Liver (tissue), 9 donors: Measurements from ENCODE around the gene RPL7A. TPM values are rescaled to one million over a fixed set of nuclear protein-coding genes. Genes with fewer than 3 reads are reported as not detected.
"Not testable (repeated sequence)": the region's sequence is repeated elsewhere in the genome, so short reads cannot be mapped to it uniquely, and the experiment has no call there.

Source experiments
- DNase-seq: peaks from one replicate; pipeline ENCODE4 v3.0.0-alpha.2; 2017; ENCODE audit warnings: low spot score
- H3K27ac ChIP-seq, 2 donors: one replicate each; pipeline ENCODE4 v1.7.0; 2013; ENCODE audit warnings: inconsistent platforms in 2 of 2, low read length in 2 of 2, control low read depth in 1 of 2, low read depth in 1 of 2, mild to moderate bottlenecking in 1 of 2
- H3K27me3 ChIP-seq, 4 donors: one replicate each; pipeline versions ENCODE4 v1.6.1 to v1.7.0; 2013; ENCODE audit warnings: low read length in 3 of 4, inconsistent platforms in 1 of 4, mild to moderate bottlenecking in 1 of 4, moderate library complexity in 1 of 4; ENCODE audit not compliant: control insufficient read depth in 4 of 4, insufficient read depth in 4 of 4
- H3K36me3 ChIP-seq, 4 donors: one replicate each; pipeline versions ENCODE4 v1.6.1 to v1.7.0; 2013; ENCODE audit warnings: low read length in 3 of 4, mild to moderate bottlenecking in 3 of 4, low read depth in 1 of 4, moderate library complexity in 1 of 4; ENCODE audit not compliant: control insufficient read depth in 4 of 4, insufficient read depth in 3 of 4
- H3K4me1 ChIP-seq, 4 donors: one replicate each; pipeline versions ENCODE4 v1.6.1 to v1.7.0; 2013; ENCODE audit warnings: low read length in 3 of 4, mild to moderate bottlenecking in 3 of 4, moderate library complexity in 1 of 4; ENCODE audit not compliant: control insufficient read depth in 4 of 4, insufficient read depth in 4 of 4
- H3K4me3 ChIP-seq, 3 donors: one replicate each; pipeline versions ENCODE4 v1.6.1 to v1.7.0; 2013; ENCODE audit warnings: low read length in 3 of 3, control low read depth in 1 of 3, low read depth in 1 of 3, mild to moderate bottlenecking in 1 of 3
- H3K9ac ChIP-seq, 2 donors: one replicate each; pipeline ENCODE4 v1.7.0; 2013; ENCODE audit warnings: low read length in 2 of 2, mild to moderate bottlenecking in 2 of 2, moderate library complexity in 2 of 2, control low read depth in 1 of 2, low read depth in 1 of 2
- H3K9me3 ChIP-seq, 4 donors: one replicate each; pipeline versions ENCODE4 v1.6.1 to v1.7.0; 2013; ENCODE audit warnings: low read length in 3 of 4; ENCODE audit not compliant: control insufficient read depth in 4 of 4
- CTCF ChIP-seq: fragments of 150-350 bp; IDR thresholded peaks from 2 replicates; pipeline ENCODE4 v1.5.1; 2017; ENCODE audit warnings: improper control_type of control experiment, low read depth, low read length; ENCODE audit not compliant: missing input control
- EGR1 ChIP-seq, 2 donors: IDR thresholded peaks; 2 replicates each; pipeline ENCODE4 v1.6.1; 2016 to 2018; ENCODE audit warnings: antibody characterized with exemption in 2 of 2, low read depth in 2 of 2
- FOXA1 ChIP-seq: IDR thresholded peaks from 2 replicates; pipeline ENCODE4 v1.6.1; 2016; ENCODE audit warnings: antibody characterized with exemption
- FOXA2 ChIP-seq: IDR thresholded peaks from 2 replicates; pipeline ENCODE4 v1.6.1; 2016; ENCODE audit warnings: antibody characterized with exemption
- GABPA ChIP-seq, 2 donors: IDR thresholded peaks in 1 of 2; conservative IDR thresholded peaks in 1 of 2; 2 replicates each; pipeline ENCODE4 v1.6.1; 2016; ENCODE audit warnings: antibody characterized with exemption in 2 of 2, mild to moderate bottlenecking in 1 of 2, moderate library complexity in 1 of 2
- HNF4A ChIP-seq, 2 donors: conservative IDR thresholded peaks; 2 replicates each; pipeline ENCODE4 v1.6.1; 2016; ENCODE audit warnings: antibody characterized with exemption in 2 of 2, mild to moderate bottlenecking in 2 of 2
- HNF4G ChIP-seq: IDR thresholded peaks from 2 replicates; pipeline ENCODE4 v1.6.1; 2016; ENCODE audit warnings: antibody characterized with exemption
- JUND ChIP-seq, 2 donors: IDR thresholded peaks; 2 replicates each; pipeline ENCODE4 v1.6.1; 2016; ENCODE audit warnings: antibody characterized with exemption in 2 of 2
- RAD21 ChIP-seq, 2 donors: IDR thresholded peaks; 2 replicates each; pipeline ENCODE4 v1.6.1; 2016; ENCODE audit warnings: antibody characterized with exemption in 2 of 2, mild to moderate bottlenecking in 2 of 2
- RXRA ChIP-seq, 2 donors: IDR thresholded peaks; 2 replicates each; pipeline ENCODE4 v1.6.1; 2017 to 2018; ENCODE audit warnings: antibody characterized with exemption in 2 of 2, mild to moderate bottlenecking in 1 of 2
- SP1 ChIP-seq: IDR thresholded peaks from 2 replicates; pipeline ENCODE4 v1.6.1; 2018; ENCODE audit warnings: antibody characterized with exemption, mild to moderate bottlenecking
- TAF1 ChIP-seq: conservative IDR thresholded peaks from 2 replicates; pipeline ENCODE4 v1.6.1; 2016; ENCODE audit warnings: antibody characterized with exemption, mild to moderate bottlenecking
- YY1 ChIP-seq: IDR thresholded peaks from 2 replicates; pipeline ENCODE4 v1.6.1; 2016; ENCODE audit warnings: antibody characterized with exemption, mild to moderate bottlenecking
- WGBS: extraction: QIAGEN DNeasy Blood & Tissue Kit; methylation state at CpG from one replicate; pipeline ENCODE4 v1.1.7; 2013; 5-methylcytosine and 5-hydroxymethylcytosine counted together
- polyA plus RNA-seq, 2 donors: library from polyadenylated mRNA; stranded (reverse) in 1 of 2; unstranded in 1 of 2; fragments of 200-250 nt in 1 of 2; fragments of >200 nt in 1 of 2; fragmentation: Nextera tagmentation in 1 of 2; extraction: Ambion mirVana in 1 of 2; gene quantifications; one replicate each; pipeline versions ENCODE4 v1.2.1 to v1.2.3, GENCODE V29; 2013 to 2015
- total RNA-seq, 2 donors: library from RNA; depleted of rRNA; stranded (reverse); fragments of >200 nt; gene quantifications; one replicate each; pipeline ENCODE4 v1.2.3, GENCODE V29; 2014
- TF ChIP-seq, protein P1 (sequence below): IDR thresholded peaks from 2 replicates; pipeline ENCODE4 v1.6.1; 2016; ENCODE audit warnings: antibody characterized with exemption
- TF ChIP-seq, protein P2 (sequence below): IDR thresholded peaks from 2 replicates; pipeline ENCODE4 v1.6.1; 2016; ENCODE audit warnings: antibody characterized with exemption
- TF ChIP-seq, protein P3 (sequence below): IDR thresholded peaks from 2 replicates; pipeline ENCODE4 v1.6.1; 2016; ENCODE audit warnings: antibody characterized with exemption, mild to moderate bottlenecking
- donor health status: healthy.
- donor health status: healthy.
- donor health status: healthy.
- donor health status: healthy.
- donor health status: healthy.

RPL7A gene
- total and polyA plus RNA-seq, 4 donors = 215 to 930 (median 704) TPM

DNA sequence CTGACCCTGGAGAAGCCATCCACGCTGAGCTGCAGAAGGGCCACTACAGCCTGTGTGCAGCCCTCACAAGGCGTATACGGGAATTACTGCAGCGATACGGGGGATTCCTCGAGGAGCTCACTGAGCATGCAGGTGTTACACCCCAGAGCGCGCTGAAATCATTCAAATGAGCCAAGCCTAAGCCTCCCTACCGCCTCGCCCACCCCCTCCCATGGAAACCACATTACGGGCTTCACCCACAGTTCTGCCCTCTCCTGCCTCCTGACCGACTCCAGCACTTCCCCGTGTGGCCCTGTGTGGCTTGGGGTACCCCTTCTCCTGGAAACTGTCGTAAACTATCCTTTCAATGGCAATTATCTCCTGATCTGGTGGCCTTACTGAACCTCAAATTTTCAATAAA, 25.3 kb upstream of the RPL7A start:
- TF ChIP-seq RAD21 (IDR thresholded peaks at IDR 0.05) = no peak
- no peak for TF ChIP-seq HNF4A (conservative IDR thresholded peaks at IDR 0.05)

DNA sequence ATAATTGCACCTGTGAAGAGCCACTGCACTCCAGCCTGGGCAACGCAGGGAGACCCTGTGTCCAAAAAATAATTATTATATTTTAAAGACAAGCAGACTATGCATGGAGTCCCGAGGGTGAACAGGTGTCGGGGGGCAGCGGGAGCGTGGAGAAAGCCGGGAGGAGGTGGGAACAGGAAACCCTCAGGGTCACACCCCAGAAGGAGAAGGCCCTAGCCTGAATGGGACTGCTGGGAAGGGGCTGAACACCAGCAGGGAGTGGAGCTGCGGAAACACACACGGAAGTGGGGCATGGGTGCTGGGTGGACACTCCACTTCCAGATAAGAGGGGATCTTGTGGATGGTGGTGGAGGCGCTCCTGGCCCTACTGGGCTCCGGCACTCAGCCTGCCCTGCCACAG, 24.8 kb upstream of the RPL7A start:
- no peaks in the 10 kb centered on the region for H3K36me3 ChIP-seq
- H3K4me3 ChIP-seq = no peak overlapping the region
- 91% methylated on average over 10 of the region's 10 CpGs for WGBS
- H3K27me3 ChIP-seq = no peaks in the 10 kb centered on the region
- no peaks in the 10 kb centered on the region for H3K9me3 ChIP-seq
- H3K27ac ChIP-seq = no peak overlapping the region
- no peak for DNase-seq
- no peak overlapping the region for H3K9ac ChIP-seq
- TF ChIP-seq JUND (IDR thresholded peaks at IDR 0.05) = no peak
- no peak for TF ChIP-seq TAF1
- no peak for TF ChIP-seq RXRA (IDR thresholded peaks at IDR 0.05)
- no peak for TF ChIP-seq GABPA (IDR thresholded peaks at IDR 0.05 in 1 of 2, conservative IDR thresholded peaks at IDR 0.05 in 1 of 2)
- TF ChIP-seq, protein P1, sequence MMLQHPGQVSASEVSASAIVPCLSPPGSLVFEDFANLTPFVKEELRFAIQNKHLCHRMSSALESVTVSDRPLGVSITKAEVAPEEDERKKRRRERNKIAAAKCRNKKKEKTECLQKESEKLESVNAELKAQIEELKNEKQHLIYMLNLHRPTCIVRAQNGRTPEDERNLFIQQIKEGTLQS = no peak
- TF ChIP-seq FOXA2 = no peak
- TF ChIP-seq, protein P2, sequence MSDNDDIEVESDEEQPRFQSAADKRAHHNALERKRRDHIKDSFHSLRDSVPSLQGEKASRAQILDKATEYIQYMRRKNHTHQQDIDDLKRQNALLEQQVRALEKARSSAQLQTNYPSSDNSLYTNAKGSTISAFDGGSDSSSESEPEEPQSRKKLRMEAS = no peak
- TF ChIP-seq FOXA1 = no peak
- no peaks in the 10 kb centered on the region for H3K4me1 ChIP-seq

More for the DNA sequence above, 25.3 kb upstream of the RPL7A start:
- no peak for DNase-seq
- H3K36me3 ChIP-seq = no peaks in the 10 kb centered on the region
- no peak overlapping the region for H3K4me3 ChIP-seq
- H3K9me3 ChIP-seq = no peaks in the 10 kb centered on the region
- 83% methylated on average over 14 of the region's 14 CpGs for WGBS
- H3K4me1 ChIP-seq = no peaks in the 10 kb centered on the region
- no peak overlapping the region for H3K9ac ChIP-seq
- no peak overlapping the region for H3K27ac ChIP-seq
- no peaks in the 10 kb centered on the region for H3K27me3 ChIP-seq

DNA sequence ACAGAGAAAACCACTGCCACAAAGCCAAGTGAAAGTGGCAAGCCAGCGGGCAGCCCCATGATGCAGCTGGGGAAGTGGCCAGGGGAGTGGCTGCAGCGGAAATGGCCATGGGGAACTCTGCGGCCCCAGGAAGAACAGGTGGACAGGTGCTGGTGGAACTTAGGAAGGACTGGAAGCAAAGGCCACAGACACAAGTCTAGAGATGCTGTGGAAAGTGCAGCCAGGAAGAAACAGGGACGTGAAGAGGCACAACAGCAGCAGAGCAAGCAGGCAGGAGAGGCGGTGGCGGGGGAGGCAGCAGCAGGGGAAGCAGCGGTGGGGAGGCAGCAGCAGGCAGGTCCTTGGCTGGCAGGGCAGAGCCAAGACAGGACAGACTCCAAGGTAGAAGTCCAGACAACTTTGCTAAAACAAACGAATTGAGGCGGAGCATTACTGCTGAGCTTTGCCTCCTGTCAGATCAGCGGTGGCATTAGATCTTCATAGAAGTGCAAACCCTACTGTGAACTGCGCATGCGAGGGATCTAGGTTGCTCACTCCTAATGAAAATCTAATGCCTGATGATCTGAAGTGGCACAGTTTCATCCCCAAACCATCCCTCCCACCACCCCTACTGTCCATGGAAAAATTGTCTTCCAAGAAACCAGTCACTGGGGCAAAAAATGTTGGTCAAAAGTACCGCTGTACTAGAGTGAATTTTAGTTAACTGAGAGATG, 23.9 kb upstream of the RPL7A start:
- WGBS = 84% methylated on average over 13 of the region's 13 CpGs
- no peaks in the 10 kb centered on the region for H3K27me3 ChIP-seq
- TF ChIP-seq HNF4A (conservative IDR thresholded peaks at IDR 0.05) (no peak), HNF4G (no peak), EGR1 (IDR thresholded peaks at IDR 0.05; ENCODE audit: low read depth in 2 of 2) (no peak), SP1 (no peak), JUND (IDR thresholded peaks at IDR 0.05) (no peak), YY1 (no peak), RAD21 (IDR thresholded peaks at IDR 0.05) (no peak), FOXA2 (no peak), CTCF (no peak)
- TF ChIP-seq, protein P1 = no peak
- TF ChIP-seq, protein P3, sequence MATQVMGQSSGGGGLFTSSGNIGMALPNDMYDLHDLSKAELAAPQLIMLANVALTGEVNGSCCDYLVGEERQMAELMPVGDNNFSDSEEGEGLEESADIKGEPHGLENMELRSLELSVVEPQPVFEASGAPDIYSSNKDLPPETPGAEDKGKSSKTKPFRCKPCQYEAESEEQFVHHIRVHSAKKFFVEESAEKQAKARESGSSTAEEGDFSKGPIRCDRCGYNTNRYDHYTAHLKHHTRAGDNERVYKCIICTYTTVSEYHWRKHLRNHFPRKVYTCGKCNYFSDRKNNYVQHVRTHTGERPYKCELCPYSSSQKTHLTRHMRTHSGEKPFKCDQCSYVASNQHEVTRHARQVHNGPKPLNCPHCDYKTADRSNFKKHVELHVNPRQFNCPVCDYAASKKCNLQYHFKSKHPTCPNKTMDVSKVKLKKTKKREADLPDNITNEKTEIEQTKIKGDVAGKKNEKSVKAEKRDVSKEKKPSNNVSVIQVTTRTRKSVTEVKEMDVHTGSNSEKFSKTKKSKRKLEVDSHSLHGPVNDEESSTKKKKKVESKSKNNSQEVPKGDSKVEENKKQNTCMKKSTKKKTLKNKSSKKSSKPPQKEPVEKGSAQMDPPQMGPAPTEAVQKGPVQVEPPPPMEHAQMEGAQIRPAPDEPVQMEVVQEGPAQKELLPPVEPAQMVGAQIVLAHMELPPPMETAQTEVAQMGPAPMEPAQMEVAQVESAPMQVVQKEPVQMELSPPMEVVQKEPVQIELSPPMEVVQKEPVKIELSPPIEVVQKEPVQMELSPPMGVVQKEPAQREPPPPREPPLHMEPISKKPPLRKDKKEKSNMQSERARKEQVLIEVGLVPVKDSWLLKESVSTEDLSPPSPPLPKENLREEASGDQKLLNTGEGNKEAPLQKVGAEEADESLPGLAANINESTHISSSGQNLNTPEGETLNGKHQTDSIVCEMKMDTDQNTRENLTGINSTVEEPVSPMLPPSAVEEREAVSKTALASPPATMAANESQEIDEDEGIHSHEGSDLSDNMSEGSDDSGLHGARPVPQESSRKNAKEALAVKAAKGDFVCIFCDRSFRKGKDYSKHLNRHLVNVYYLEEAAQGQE = no peak
- no peaks in the 10 kb centered on the region for H3K4me1 ChIP-seq
- H3K36me3 ChIP-seq = no peaks in the 10 kb centered on the region
- DNase-seq = no peak
- H3K27ac ChIP-seq = no peak overlapping the region
- no peak overlapping the region for H3K4me3 ChIP-seq
- no peaks in the 10 kb centered on the region for H3K9me3 ChIP-seq
- no peak overlapping the region for H3K9ac ChIP-seq

DNA sequence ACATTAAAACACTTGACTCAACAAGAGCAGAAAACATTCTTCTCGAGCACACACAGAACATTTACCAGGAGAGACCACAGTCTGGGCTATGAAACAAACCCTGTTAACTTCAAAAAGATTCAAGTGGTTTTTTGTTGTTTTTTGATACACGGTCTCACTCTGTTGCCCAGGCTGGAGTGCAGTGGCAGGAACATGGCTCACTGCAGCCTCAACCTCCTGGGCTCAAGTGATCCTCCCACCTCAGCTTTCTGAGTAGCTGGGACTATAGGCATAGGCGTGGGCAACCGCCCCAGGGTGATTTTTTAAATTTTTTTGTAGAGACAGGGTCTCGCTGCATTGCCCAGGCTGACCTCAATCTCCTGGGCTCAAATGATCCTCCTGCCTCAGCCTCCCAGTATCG, 21.0 kb upstream of the RPL7A start:
- not testable (repeated sequence) for DNase-seq, H3K27ac ChIP-seq, H3K27me3 ChIP-seq, H3K4me1 ChIP-seq, H3K9me3 ChIP-seq, H3K9ac ChIP-seq, H3K4me3 ChIP-seq
- WGBS = 93% methylated on average over 6 of the region's 6 CpGs
- H3K36me3 ChIP-seq = peaks cover 10 to 16% (median 14%) of the 10 kb centered on the region in 4 donors
